Neural cell (in vitro differentiated cells): ENCODE measurements around the gene ITPKB.

ENCODE experiments used
- CTCF ChIP-seq: fragments of 450-650 bp; IDR thresholded peaks from 2 replicates; pipeline ENCODE4 v1.5.1; 2014; ENCODE audit warnings: antibody characterized with exemption, mild to moderate bottlenecking, moderate library complexity; ENCODE audit not compliant: poor library complexity, severe bottlenecking
- EZH2 ChIP-seq: fragments of 200-600, 300-800 bp; shearing (Covaris generic), sonication (generic); IDR thresholded peaks from 2 replicates; pipeline ENCODE4 v1.6.1; 2014; ENCODE audit warnings: antibody characterized with exemption, low read length, borderline replicate concordance, mild to moderate bottlenecking; ENCODE audit not compliant: insufficient read depth, poor library complexity, severe bottlenecking

GRCh38 chr1:226716577-226716976, 22.5 kb downstream of the ITPKB start:
- TF ChIP-seq CTCF (no peak), EZH2 (no peak)
